HG02973 (cell line): ENCODE data around the gene PHTF2.
"Not testable (repeated sequence)": the region's sequence is repeated elsewhere in the genome, so short reads cannot be mapped to it uniquely, and the experiment has no call there.

Experiments used
- ATAC-seq: cut with Tn5 transposase; IDR thresholded peaks from one replicate; pipeline ENCODE4 v1.9.1; 2021; ENCODE audit warnings: moderate library complexity; ENCODE audit not compliant: unreplicated experiment

Gene PHTF2

DNA sequence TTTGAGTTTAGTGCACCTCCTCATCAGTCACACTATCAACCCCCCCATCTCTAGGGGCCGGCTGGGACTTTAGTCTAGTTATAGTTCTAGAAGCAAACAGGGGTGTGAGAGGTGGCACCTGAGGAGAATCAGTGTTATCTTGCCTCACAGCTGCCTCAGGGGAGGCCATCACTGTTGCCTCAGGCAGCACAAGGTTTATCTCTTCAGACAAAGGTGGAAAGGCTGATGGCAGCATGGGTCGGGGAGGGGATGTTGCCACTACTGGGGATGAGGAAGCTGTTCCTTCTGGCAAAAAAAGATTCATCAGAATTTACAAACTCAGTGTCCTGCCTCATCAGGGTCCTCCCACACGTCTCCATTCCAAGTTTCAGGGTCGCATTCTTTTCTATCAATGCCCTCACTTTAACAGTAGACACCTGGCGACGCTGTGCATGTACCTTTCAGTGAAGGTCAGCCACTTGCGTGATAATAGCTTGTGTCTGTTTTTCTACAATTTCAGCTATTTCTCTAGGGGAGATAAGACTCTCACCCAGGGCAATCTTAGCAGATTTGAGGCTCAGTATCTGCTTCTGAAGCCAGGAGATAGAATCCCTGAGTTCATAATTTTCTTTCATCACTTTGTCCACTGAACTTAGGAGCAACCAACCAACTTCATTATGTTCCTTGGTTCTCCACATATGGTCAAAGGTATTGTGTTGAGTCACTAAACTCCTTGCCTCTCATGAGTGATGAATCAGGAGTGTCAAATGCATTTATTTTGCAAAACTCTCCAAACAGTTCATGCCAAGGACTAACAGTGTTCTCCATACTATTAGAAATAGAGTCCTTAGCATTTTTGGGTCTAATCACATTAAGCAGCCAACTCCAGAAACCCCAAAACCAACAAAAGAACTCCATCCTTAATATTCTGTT is 75.1 kb downstream of the PHTF2 start:
- ATAC-seq, result not testable (repeated sequence)

DNA sequence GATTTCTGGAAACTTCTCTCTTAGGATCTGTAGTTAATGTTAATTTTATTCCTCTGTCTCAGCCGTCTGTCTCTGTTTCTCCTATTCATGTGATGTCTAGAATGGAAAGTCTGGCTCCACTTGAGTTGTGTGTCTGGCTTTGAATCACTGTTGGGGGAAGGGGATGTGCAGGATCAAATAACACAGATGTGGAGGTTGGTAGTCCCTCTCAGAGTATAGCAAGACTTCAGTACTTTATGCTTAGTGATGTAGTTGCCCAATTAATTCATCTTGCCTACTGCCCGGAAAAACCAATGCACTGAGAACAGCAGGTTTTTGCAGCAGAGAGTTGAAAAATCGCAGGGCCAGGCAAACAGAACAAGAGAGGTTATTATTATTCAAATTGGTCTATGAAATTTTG is 79.2 kb downstream of the PHTF2 start:
- no peak for ATAC-seq

DNA sequence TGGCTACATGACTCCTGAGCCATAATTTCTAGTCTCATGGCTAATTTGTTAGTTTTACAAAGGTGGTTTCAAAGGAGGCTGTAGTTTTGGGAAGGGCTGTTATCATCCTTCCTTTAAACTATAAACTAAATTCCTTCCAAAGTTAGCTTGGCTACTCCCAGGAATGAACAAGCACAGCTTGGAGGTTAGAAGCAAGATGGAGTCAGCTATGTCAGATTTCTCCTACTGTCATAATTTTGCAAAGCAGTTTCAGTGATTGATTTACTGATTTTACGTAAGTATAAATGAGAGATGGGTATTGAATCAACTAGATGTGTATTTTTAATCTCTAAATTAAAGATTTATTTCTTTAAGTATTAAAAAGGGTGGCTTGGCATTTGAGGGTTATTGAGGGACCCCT is 79.9 kb downstream of the PHTF2 start:
- ATAC-seq, result no peak

DNA sequence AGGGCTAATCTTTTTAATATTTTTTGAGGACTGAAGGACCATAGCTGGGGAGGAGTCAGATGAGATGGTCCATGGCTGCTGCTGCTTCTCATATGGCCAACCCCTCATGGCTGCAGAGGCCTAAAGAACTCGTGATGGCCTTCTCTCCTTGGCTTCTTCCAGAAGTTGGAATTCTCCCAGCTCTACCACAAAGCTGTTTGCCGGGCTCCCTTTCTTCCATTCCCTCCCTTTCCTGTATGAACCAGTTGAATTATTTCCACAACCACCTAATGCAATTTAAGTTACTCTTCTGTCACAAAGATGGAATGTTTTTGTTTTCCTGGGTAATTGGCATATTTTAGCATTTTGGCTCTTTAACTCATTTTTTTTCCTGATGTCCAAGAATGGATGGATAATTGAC is 80.7 kb downstream of the PHTF2 start:
- ATAC-seq, result no peak

DNA sequence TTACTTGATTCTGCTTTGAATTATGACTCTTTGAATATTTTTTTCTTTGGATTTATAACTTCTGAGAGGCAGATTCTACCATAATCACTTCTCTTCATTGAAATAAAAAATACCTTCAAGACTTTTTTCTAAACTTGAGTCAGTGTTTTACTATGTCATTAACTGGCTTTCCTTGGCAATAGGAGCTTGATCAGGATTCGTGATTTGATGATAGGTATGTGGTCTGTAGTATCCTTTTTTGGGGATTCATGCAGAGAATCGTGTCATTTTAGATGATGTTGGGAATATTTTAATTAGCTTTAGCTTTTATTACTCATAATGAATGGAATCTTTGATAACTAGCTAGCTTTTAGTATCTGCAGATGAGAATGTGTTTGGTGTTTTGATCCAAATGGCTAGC is 83.3 kb downstream of the PHTF2 start:
- no peak for ATAC-seq

DNA sequence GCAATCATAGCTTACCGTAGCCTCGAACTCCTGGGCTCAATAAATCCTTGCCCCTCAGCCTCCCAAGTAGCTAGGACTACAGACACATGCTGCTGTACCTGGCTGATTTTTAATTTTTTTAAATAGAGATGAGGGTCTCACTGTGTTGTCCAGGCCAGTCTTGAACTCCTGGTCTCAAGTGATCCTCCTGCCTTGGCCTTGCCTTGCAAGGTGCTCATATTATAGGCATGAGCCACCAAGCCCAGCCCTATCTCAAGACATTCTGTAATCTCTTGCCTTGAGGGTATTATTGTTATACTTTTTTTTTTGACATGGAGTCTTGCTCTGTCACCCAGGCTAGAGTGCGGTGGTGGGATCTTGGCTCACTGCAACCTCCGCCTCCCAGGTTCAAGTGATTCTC is 86.6 kb downstream of the PHTF2 start:
- ATAC-seq, result no peak

DNA sequence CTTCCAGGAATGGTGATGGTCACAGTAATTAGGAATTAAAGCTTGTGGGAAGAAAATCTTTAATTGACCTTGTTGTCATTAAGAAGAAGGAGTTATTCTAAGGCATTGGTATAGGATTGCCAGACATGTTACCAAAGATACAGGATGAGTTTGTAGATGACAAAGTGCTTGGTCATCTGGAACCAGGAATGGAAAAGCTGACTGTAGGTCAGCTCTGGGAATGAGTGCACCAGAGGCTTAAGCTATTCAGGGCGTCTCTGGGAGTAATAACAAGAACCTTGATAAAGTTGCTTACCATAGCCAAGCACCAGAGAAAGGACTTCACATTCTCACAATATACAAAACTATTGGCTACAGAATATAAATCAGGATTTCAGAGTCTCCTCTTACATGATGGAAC is 89.0 kb downstream of the PHTF2 start:
- no peak for ATAC-seq

DNA sequence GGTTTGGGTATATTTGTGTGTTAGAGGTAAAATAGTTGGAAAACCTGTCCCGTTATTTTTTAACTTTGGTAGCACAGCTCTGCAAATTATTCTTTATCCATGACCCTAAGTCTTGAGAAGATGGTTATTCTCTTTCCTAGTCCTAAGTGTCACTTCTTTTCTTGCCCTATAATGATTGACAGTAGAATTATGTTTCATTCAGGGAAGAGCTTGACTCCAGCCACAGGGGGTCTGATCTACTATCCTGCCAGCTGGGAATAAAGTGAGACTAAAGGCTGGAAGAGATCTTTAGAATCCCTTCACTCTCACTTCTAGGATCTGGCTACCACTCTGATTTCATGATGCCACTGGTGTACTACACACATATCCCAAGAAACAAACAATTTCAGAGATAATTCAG is 90.4 kb downstream of the PHTF2 start:
- no peak for ATAC-seq

DNA sequence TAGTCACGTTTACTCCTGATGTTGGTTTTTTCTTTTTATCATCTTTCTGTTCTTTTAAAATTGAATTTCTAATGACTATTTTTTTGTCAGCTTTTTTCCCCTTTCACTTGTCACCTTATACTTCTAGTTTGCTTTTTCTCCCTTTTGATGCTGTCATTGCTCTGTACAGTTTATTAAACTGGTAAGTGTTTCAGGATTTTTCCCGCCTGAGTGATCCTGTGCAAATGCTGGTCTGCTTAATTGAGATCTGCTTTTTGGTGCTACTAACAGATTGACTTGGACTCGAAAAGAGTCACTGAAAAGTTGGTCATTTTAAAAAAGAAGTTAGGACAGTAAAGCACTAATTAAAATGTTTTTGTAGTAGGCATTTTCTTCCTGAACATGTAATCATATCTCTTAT is 95.2 kb downstream of the PHTF2 start:
- ATAC-seq, result no peak

DNA sequence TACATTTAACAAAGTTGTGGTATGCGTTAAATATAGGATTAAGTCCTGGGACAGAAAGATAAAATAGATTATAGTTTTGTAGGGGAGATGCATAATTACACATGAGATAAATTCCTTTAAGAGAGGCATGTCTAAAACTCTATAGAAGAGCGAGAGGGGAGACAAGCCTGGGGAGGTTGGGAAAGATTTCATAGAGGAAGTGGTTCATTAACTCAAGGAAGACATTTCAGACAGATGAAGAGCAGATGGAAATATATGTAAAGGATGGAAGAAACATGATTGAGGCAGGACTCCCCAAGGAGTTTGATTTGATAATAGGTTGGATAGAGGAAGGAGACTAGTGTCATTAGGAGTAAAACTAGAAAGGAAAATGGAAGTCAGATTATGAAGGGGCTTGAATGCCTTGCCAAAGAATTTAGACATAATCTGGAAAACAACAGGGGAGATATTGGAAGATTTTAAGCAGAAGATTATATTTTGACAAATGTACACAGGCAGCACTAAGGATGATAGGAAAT is 96.1 kb downstream of the PHTF2 start:
- ATAC-seq, result no peak

DNA sequence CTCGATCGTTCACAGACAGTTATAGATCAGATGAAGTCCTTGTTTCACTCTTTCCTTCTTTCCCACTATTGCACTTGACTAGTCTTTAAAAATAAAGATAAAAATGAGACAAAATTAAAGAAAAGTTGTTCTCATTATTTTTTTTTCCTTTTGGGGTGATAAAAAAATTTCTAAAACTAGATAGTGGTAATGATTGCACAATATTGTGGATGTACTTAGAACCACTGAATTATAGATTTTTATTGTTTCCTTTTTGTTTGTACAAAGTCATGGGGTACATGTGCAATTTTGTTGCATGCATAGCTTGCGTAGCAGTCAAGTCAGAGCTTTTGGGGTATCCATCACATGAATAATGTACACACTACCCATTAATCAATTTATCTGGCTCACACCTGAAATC is 97.3 kb downstream of the PHTF2 start:
- no peak for ATAC-seq

DNA sequence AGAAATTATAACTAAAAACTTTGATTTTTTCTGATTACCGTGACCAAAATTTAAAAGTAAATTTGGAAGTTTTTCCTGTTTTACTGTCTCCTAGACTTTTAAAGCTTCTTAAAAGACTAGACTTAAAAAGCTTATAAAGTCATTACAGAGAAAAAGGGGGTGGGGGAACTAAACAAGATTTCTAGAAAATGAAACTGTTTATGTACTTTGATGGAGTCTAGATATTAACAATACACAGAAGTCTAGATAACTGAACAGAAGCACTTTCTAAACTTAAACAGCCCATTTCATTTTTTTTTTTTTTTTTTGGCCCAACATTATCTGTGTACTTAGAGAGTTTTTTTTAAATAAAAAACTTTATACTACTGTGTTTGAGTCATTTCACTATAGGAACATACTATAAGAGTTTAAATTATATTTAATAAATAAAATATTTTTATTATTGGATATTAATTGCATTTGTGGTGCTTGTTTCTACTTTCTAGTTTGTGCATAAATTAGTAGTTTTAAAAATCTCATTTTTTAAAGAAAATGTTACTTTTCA is 98.5 kb downstream of the PHTF2 start:
- ATAC-seq, result no peak

DNA sequence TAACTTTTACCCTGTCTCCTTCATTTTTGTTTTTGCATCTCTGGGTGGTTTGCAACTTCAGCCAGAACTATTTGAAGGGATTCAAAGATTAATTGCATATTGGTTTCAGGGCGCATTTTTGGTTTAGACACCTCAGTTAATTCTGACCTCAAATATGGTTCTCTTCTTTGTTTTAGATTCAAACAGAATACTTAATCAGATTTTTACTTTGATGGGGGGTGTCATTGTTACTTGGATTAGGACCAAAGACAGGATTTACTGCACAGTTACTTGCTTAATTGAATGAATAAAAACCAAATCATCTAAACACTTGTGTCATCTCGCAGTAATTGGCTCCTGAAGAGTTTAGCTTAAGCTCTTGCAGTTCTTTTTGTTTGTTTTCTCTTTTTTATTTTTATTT is 100.9 kb downstream of the PHTF2 start:
- no peak for ATAC-seq

DNA sequence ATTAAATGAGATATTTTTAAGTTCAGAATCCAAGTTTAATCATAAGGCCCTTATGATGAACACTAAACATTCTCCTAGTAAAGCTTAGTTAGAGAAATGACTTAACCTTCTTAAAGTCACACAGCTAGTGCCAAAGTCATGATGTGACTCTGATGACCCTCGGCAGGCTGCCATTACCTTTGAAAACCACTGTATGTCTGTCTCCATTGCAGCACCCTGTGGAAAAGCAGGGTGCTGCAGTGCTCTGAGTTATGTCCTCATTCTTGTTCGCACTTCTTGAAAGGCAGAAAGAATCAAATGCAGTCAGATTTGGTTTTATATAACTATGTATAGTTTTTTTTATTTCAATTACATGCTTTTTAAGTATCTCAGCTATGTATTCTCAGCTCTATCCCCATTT is 105.0 kb downstream of the PHTF2 start:
- ATAC-seq, result peak; percentile 36

DNA sequence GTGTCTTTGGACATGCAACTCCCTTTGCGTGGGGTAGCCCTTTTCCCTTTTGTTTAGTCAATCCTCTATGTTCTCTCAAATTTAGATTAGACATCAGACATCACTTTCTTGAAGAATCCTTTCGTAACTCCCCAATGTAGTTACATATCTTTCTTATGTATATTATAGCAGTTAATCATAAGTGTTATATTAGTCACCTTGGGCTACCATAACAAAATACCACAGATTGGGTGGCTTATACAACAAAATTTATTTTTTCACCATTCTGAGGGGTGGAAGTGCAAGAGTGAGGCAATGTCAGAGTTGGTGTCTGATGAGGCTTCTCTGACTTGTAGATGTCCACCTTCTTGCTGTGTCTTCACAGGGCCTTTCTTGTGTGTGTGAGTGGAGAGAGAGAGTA is 105.7 kb downstream of the PHTF2 start:
- no peak for ATAC-seq

DNA sequence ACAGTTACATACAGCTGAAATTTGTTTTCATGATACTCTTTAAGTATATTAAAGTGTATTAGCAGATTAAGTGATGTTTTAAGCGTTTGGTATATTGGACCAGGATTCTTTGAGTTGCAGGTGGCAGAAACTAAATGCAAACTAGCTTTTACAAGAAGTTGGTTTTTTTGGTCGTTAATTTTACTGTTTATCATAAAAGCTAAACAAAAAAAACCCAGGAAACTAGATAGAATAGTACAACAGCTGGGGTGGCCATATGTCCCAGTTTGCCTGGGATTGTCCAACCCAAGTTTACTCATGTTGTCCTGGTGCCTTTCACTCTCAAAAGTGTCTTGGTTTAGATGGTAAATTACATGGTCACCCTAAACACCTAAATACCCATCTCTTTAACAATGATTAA is 108.7 kb downstream of the PHTF2 start:
- no peak for ATAC-seq

DNA sequence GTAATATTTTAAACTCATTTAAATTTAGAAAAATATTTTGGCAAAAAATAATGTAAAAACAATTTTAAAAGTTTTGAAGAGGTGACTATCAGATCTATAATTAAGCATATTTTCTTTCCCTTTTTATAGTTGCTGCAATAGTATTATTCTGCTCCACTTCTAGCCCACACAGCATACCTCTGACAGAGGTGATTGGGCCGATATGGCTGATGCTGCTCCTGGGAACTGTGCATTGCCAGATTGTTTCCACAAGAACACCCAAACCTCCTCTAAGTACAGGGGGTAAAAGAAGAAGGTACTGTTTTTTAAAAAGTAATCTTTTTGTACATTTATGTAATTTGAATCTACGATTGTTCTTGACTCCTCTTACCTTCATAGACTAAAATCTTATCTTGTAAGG is 110.1 kb downstream of the PHTF2 start:
- no peak for ATAC-seq

DNA sequence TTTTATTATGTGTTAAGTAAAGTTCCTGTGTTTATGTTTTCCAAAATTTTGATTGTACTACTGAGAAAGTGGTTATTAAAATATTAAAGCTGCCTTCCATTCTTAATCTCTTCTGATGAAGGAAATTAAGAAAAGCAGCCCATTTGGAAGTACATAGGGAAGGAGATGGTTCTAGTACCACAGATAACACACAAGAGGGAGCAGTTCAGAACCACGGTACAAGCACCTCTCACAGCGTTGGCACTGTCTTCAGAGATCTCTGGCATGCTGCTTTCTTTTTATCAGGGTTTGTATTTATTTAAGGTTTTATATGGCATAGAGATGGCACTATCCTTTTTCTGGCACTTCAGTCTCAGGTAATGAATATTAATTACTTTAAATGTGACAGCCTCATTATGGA is 111.6 kb downstream of the PHTF2 start:
- ATAC-seq, result no peak

DNA sequence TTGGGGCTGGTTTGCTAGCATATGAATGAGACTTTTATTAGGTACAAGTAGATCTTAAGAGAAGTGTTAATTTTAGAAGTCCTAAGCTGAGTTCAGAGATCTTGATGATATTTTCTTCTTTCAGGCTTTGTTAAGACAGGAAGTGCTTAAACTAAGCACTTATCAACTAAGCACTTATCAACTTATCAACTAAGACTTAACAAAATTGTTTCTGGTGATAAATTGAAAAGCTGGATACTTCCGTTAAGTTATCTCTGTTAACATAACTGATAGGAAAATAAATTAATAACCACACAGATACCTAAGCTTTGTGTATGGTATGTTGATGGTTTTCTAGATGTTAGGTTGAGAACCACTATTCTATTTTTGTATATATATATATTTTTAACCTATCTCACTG is 113.7 kb downstream of the PHTF2 start:
- no peak for ATAC-seq

DNA sequence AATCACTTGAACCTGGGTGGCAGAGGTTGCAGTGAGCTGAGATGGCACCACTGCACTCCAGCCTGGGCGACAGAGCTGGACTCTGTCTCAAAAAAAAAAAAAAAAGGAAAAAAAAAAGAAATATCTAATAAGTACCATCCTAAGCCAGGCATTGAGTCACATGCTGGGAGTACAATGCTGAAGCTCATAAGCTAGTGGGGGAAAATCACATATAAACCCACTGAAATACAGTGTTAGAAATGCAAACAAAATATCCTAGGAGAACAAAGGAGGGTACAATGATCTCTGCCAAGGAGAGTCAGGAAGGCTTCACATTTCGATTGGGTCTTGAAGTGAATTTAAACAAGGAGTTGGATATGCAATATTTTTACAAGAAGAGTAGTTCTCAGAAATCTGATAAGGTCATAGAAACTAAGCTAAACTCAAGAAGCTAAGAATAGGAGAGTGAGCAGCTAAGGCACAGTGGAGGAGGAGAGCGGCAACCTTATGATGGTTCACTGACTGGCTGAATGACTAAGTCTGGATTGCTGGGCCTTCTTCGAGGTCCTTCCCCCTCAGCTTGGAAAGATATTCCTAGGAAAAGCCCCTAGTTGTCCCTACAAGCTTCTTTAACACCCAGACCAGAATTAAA is 115.5 kb downstream of the PHTF2 start:
- ATAC-seq, result no peak

DNA sequence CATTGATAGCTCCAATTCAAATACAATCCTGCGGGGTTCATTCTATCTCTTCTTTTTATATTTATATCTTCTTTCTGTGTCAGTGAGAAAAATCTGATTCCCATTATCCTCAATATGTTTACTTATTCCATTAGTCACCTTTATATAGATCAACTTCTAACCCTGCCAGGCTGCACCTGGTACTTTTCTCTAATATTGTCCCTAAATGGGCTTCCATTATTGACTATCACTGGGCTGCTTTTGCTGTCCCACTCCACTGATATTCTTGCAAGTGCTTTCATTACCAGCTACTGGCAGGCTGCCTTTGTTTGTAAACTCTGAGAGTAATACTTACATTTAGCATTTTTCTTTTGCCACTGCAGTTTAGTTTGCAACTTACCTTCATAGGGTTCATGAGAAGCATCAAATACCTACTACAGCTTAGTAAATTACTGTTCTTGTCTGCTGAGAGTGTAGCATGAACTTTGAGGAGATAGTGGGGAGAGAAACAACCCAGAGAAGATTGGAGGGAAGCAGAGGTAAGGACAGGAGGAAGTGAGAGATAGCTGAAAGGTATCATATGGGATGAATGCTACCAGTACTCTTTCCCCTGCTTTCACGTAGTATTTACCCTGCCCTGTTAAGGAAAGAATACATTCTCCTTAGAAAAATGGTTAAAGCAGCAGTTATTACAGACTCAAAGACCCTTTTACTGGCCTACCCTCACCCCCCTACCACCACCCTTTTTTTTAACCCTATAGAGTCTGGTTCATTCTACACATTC is 119.1 kb downstream of the PHTF2 start:
- no peak for ATAC-seq
